ENCODE data around the gene MRPL1.
"Not testable (repeated sequence)": the region's sequence is repeated elsewhere in the genome, so short reads cannot be mapped to it uniquely, and the experiment has no call there.

The MRPL1 gene

GRCh38 chr4:77849278-77849965, 13.2 kb upstream of the MRPL1 start:
- DNase-seq (ENCODE audit: low read depth): no peak

- DNase-seq (ENCODE audit: low read depth): no peak
Measured at GRCh38 chr4:77852892-77853495, 9.6 kb upstream of the MRPL1 start.

- no peak for DNase-seq (ENCODE audit: low read depth)
Measured at GRCh38 chr4:77854431-77855111, 8.1 kb upstream of the MRPL1 start.

- no peak for DNase-seq (ENCODE audit: low read depth)
Measured at GRCh38 chr4:77856152-77856551, 6.5 kb upstream of the MRPL1 start.

GRCh38 chr4:77859256-77859655, 3.4 kb upstream of the MRPL1 start:
- no peak for DNase-seq (ENCODE audit: low read depth)

- DNase-seq (ENCODE audit: low read depth): no peak
Measured at GRCh38 chr4:77861495-77861894, 1.1 kb upstream of the MRPL1 start.

- DNase-seq (ENCODE audit: low read depth): not testable (repeated sequence)
Measured at GRCh38 chr4:77863341-77863740, 711 bp downstream of the MRPL1 start.

- DNase-seq (ENCODE audit: low read depth): no peak
Measured at GRCh38 chr4:77865259-77865658, 2.6 kb downstream of the MRPL1 start.

GRCh38 chr4:77872723-77873445, 10.3 kb downstream of the MRPL1 start:
- DNase-seq (ENCODE audit: low read depth): no peak

- DNase-seq (ENCODE audit: low read depth): no peak
Measured at GRCh38 chr4:77877167-77877566, 14.5 kb downstream of the MRPL1 start.

- DNase-seq (ENCODE audit: low read depth): no peak
Measured at GRCh38 chr4:77877771-77878565, 15.3 kb downstream of the MRPL1 start.

- no peak for DNase-seq (ENCODE audit: low read depth)
Measured at GRCh38 chr4:77880784-77881183, 18.2 kb downstream of the MRPL1 start.

GRCh38 chr4:77881460-77882295, 19.0 kb downstream of the MRPL1 start:
- no peak for DNase-seq (ENCODE audit: low read depth)

- DNase-seq (ENCODE audit: low read depth): no peak
Measured at GRCh38 chr4:77893451-77893850, 30.8 kb downstream of the MRPL1 start.

GRCh38 chr4:77899607-77900006, 37.0 kb downstream of the MRPL1 start:
- DNase-seq (ENCODE audit: low read depth): no peak

- no peak for DNase-seq (ENCODE audit: low read depth)
Measured at GRCh38 chr4:77903186-77903585, 40.6 kb downstream of the MRPL1 start.

GRCh38 chr4:77905651-77906263, 43.1 kb downstream of the MRPL1 start:
- no peak for DNase-seq (ENCODE audit: low read depth)

- DNase-seq (ENCODE audit: low read depth): no peak
Measured at GRCh38 chr4:77910676-77911075, 48.0 kb downstream of the MRPL1 start.

GRCh38 chr4:77911091-77911490, 48.5 kb downstream of the MRPL1 start:
- DNase-seq (ENCODE audit: low read depth): no peak

- DNase-seq (ENCODE audit: low read depth): no peak
Measured at GRCh38 chr4:77911842-77912450, 49.3 kb downstream of the MRPL1 start.

Data from stimulated activated CD8-positive, alpha-beta memory T cell treated with anti-CD3 and anti-CD28 coated beads, Interleukin-15, amount 100 ng/mL, for 1 hour (primary cell).